Nucleus accumbens (tissue), 56 donors: ENCODE results near the gene NREP.
A peak's percentile ranks its signal among the peaks of the same experiment; 100 is the strongest.

Source experiments
- DNase-seq, 56 donors: peaks; one replicate each; lab custom pipeline; 2025; lab: John Stamatoyannopoulos, UW

Gene NREP

DNA sequence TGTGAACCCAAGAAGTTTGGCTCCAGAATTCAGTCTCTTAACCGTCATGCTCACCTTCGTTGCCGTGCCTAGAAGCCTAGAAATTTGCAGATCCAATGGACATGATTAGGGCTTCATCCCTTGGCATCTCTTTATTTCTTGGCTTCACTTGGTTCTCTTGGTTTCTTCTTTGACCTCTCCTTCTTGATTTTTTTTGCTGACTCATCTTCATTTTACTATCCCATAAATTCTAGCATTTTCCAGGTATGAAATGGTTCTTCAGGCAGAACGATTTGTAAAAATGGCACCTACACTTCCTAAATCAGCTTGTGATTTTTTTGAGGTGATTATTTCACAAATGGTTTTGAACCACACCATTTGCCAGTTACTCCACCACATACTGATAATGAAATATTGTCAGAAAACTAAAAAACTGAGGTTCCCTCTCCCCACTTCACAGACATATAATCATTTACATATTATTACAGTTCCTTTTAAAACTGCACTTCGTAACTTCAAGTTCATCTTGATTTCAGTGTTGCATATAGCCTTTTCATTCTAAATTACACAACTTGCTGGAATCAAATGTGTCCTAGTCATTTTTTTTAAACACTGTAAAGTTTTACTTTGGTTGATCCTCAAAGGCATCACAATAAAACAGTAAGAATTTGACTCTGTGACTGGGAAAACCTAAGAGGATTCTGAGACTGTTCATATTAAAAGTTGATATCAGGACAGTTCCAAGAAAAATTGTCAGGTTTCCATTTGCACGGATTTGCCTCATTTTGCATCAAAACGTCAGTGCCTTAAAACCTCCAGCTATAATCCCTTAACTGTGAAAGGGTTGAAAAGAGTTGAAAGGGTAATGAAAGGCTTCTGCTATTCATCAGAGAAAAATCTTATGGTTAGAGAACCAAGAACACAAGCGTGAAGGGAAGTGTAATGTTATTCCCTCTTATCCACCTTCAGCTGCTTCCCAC, 8.9 kb upstream of the NREP start:
- no peak for DNase-seq

DNA sequence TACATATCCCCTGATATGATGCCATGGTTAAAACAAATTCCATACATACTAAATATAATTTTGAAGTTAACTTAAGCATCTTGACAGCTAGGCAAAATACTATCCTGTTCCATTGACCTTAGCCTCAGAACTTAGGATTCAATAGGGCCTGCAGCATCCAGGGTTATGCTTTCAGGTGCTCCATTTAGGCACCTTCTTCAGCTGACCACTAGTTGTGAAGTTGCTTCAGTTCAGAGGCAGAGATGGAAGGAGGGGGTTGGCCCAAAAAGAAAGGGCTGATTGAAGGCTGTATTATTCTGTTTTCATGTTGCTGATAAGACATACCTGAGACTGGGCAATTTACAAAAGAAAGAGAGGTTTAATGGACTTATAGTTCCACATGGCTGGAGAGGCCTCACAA, 7.0 kb upstream of the NREP start:
- no peak for DNase-seq

DNA sequence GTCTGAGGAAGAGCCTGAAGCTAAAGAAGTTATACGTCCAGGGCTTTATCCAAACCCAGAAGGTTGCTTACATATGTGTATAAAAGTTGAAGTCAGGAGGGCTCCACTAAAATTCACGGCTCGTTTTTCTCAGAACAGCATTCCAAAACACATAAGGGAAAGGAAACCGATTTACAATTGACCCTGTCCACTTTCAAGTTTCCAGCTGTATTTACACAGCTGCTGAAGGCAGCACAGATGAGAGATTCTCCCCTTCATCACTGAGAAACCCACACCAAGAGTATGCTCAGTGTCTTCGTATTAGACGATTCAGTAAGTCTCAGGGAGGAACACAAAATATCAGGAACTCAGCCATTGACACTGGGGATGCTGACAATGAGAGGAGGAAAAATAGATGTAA, 5.9 kb upstream of the NREP start:
- no peak for DNase-seq

DNA sequence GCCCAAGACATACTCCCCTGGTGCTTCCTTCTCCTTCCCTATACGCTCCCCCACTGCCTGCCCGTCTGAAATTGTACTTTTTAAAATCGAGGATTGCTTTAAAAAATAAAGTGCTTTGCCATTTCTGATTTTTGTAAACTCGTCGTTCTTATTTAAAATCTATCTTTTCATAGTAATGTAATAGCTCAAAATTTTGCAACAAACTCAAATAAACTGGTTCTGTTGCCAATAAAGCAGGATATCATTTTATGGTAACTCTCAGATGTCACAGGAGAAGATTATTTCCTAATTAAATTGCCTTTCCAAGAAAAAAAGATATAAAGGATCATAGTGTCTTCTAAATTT, 1.3 kb upstream of the NREP start:
- DNase-seq: no peak

DNA sequence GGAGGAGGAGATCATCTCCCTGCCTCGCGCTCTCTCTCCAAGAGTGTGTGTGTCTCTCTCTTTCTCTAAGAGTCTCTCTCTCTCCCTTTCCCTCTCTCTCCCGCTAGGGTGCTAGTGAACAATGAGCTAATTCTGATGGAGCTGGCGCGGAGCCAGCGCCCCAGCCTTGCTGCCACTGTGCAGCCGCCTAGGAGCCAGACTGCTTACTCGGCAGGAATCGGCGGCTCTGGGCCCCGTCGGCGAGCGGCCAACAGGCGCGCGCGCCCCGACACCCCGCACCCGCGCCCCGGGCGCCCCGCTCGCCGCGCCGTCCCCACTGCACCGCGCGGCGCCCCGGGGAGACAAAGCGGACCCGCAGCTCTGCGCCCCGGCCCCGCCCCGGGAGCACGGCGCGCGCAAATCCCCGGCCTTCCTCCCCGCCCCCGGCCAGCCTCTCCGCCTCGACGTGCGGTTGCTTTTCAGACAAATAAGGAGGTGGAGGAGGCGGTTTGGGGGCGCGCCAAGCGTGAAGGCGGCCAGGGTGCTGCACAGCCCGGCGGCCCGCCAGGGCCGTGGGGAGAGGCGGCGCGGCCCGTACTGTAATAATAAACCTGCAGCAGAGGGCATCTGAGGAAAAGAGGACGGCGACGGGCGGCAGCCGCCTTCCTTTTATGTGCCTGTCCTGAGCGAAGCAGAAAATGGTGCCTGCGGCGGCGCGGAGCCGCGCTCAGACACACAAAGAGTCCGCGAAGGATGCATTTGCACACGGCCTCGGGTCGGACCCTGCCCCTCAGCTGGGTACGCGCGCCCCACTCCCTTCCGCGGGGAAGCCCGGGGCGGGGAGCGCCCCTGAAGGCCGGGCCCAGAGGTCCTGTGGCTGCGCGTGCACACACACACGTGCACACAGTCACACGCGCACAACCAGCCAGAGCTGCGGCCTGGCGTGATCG, 625 bp upstream of the NREP start:
- DNase-seq: peak; percentile 42 to 94 (median 86)

DNA sequence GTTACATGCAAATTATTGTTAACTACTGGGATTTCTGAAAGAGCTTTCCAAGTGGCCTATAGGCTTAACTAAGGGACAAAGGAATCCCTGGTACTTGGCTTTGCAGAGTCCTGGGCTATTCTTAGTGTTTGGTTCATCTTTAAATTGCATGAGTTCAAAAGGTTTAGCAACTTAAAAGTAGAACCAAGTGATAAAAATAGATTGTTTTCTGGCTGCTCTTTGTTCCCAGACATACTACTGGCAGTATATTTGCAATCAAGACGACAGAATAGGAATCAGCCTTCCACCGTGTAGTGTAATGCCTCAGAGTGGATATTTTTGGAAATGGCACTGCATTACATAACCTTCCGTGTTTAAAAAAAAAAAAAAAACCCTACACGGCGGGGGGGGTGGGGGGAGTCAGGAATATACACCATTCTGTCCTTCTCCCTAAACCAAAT, 1.0 kb downstream of the NREP start:
- no peak for DNase-seq

DNA sequence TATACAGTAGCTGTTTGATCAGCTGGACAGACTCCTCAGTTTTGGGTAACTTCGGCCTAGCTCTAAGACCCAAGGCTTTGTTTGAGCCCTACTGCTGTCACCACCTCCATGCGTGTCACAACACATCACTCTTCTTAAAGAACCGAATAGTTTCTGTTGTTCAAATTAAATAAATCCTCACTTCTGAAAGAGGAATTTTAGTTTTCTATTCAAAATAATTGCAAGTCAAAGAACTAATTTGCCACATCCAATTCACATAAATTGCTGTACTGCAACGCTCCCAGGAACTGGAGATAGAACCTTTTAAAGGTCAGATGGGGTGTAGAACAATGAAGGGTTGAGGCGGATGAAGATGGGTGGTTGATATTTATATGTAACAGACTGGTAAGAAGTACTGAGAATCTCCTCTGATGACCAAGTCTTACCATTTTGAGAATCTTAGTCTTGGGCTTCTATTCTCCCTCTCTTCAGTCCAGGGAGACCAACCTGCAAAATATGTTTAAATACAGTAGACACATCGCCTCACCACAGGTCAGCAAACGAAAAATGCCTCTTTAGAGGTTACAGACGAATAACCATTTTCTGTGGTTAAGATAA, 1.6 kb downstream of the NREP start:
- DNase-seq: no peak

DNA sequence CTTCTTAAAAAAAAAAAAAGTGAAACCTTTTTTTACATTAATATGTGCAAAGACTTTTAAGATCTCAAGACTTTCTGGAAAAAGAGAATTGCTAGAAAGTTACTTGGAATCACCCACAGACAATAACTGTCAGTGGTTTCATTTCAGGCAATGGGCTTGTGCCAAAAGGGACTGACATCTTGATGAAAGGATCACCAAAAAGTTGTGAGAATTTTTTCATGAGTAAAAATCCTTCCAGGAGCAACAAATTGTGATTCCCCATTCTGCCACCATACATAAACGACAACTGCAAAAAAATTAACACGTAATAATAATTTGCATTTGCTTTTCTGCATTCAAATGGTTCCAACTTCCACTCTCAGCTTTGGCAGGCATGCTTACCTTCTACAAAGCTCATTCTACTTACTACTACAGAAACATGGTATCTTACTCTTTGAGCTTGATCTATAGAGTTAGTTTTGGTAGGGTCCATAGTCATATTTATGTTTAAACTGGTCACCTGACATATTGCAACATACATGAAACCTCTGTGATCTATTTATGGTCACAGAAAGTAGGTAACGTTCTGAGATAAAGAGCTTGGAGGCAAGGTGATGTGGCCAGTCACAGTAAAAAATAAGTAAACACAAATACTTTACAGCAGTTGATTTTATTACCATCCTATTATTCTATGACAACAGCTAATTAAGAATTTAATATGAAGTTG, 3.0 kb downstream of the NREP start:
- no peak for DNase-seq

DNA sequence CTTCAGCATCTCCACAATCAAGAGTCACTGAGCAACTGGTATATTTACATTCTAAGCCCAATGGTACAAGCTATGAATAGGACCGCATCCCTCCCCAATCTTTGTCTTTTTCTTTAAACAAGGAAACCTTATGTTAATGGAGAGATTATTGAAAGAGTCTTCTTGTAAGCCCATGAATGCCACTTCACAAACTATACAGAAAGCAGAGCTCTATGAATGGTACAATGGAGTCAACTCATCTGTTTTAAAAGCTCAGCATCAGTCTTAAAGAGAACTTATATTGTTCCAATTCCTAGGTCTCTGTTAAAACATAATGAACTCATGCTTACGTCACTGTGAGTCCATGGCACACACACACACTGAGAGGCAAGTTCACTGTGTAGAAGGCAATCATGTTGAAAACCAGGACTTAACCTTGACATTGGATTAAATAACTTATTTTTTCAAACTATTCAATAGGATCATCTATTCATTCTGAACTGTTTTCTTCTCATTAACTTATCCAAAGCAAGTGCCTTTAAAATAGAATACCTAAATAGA, 4.5 kb downstream of the NREP start:
- no peak for DNase-seq

DNA sequence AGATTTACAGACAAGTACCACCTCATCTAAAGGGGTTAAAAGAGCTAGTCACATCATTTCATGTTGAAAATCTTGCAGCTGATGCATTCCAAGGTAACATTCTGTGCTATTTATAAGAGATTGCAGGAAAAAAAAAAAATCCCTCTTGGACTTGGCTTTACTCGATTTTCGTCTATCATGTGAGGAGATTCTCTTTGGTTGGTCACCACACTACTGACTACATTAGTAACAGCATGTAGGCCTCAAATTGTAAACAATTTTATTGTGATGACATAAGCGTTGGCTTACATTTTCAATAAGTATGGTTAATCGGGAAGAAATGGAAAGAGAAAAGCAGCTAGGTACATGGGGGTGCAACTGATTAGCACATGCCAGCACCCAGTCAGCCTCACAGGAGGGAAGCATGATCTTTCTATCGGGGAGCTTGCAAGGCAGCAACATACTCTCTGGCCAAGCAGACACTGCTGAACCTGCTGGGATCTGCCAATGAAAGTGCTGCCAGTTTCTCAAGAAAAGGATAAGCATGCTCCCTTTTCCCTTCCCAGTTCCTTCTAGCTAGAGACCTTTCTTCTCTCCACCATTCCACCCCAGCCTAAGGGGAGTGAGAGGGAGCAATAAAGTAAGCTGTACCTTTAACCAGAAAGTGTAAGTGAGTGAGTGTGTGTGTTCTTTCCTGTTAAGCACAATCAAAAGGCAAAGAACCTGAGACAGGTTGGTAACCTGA, 7.5 kb downstream of the NREP start:
- no peak for DNase-seq

DNA sequence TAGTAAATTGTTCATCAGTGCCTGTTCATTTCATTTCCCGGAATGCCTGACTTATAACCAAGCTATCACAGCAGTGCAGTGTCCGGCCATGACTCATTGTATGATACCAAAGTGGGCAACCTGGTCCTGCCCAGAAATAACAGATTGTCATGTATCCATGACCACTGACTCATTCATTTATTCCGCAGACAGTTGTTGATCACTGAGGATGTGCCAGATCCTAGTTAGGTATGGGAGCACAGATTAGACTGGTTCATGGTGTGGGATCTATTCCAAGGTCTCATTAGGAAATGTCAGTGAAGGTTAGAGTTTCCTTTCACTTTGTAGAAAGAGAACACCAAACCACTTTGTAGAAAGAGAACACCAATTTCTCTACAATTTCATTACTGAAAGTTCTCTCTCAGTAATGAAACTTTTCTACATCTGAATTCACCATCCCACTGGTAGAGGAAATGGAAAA, 8.7 kb downstream of the NREP start:
- DNase-seq: peak in 1 of 56 donors; percentile 3

DNA sequence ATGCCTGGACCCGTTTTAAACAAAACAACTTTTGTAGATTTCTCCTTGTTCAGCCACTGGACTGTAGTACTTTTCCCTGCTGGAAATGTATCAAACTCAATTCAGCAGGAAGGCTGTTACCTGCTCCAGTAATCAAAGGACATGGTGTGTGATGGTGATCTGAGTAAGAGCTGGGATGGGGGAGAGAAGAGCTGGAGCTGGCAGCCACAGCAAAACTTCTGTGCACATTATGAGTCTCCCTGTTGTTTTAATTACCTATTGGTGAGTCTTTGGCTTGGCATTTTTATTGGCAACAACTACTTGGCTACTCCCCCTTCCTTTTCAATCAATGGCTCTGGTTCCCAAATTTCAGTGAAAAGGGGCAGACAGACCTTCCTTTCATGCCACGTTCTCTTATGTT, 9.7 kb downstream of the NREP start:
- DNase-seq: no peak

DNA sequence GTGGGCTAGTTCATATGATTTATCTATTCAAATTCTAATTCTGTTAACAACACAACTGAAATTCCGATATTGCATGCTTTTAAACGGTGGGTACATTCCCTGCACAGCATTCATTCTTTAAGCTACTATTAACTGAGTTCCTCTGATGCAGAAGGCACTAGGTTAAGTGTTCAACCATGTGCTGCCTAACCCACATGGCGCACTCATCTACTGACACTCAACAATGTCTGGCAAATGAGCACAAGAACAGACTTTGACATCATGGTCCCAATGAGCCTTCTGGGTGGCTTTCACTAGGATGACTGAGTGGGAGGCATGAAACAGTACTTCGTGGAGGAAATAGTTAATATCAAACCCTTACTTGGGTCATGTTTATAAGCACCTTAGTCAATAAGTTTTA, 10.2 kb downstream of the NREP start:
- no peak for DNase-seq

DNA sequence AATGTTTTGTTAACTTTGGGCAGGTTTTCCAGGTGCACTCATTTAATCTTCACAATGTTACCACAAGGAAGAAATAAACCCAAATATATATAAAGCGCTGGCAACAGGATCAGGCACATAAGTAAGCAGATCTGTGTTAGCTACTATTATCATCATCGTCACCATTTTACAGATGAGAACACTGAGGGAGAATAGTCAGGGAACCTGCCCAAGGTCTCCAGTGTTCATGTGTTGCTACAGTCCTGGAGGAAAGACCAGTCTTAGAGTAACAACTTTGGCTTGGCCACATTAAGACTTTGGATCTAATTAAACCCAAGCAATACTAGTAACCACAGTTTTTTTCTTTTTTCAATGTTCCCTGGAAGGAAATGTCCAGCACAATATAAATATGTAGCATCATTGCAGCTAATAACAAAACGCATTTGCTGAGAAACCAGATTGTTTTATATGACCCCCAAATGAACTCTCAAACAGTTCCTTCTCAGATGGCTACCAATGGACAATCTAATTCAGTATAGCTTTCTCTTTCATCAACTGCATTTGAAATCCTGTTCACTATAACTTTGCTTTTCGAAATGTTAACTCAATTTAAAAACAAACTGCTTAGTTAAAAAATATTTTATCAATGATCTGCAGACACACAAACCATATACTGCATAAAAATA, 11.8 kb downstream of the NREP start:
- no peak for DNase-seq

DNA sequence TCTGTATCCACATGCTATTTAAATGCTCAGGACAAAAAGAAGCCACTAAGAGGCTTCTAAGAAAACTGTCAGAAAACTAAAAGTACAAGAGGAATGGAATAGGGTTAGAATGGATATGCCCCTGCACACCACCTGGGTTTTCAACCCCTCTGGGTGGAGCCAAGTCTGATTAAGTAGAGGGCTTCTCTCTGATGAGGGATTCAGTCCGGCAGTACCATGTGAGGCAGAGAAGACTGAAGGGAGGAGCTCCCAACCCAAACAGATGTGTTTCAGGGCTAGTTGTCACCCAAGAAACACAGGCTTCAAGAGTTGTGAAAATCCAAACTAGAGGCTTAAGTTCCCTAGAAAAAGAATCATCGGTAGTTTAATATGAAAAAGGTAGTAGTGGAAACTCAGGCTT, 12.5 kb downstream of the NREP start:
- DNase-seq: no peak

DNA sequence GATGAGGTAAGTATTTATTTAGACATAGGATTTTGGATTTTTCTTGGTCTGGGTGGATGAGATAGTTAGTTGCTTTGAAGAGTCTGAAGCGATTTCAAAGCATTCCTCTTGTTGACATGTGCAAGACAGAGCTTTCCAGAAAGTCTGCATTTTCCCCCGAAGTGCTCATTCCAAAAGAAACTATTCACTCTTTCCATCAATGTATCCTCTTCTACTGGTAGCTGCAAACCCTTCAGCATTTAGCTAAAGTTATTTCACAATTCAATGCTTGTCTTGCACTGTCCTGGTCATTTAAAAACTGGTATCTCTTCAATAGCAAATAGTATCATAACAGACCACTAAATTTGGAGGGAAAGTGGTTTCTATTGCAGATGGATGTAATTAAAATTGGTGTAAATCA, 13.0 kb downstream of the NREP start:
- DNase-seq: no peak

DNA sequence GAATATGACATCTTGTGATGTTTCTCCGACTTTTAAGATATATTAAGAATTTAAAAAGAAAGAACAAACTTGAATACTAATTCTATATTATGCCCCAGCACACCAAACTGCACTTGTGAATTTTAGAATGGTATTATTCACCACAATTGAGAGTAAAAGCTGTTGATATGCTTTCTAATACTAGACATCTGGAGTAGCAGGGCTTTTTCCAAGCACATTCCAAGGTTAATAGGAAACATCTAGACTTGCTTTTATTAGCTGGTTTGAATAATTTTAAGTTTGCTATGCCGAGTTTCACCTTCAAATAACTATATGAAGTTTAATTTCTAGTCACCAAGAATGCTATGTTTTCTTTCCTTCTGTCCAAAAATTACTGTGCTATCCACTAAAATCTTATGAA, 13.5 kb downstream of the NREP start:
- DNase-seq: no peak

DNA sequence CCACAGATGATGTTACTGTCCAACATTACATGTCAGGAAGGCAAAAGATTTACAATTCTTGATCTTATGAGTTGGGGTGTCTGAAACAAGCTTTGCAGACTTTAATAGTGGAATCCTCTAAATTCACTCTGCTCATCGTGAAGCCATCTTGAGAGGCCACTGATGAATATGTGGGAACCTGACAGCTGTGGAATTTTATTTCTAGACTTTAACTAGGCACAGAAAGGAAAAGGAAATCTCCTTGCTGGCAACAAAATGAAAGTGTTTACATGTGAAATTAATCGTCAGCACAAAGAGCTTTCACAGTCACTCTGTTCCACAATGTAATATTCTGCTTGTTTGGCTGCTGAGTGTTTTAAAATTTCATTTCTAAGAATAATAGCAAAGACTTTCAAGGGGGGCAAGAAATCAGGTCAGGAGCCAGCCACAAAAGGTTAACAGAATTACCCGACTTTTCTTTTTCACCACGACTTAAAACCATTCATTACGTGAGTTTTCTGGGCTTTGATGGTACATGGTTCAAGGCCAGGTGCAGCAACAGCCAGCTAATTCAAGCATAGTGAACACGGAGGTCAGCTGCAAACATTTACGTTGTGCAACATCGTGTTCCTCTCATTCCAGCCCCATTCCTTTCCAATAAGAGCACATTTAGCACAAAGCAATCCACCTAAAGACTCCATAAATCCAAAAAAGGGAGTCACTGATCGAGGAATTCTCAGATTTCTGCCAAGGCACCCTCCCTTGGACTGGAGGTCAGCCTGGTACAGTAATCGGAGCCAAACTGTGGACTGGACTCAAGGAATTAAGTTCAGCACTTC, 14.6 kb downstream of the NREP start:
- DNase-seq: no peak
